IMR-90 (cell line): Measurements from ENCODE around the gene SAMD5. TPM values are rescaled to one million over a fixed set of nuclear protein-coding genes. Genes with fewer than 3 reads are reported as not detected.

Experiments used
- ATAC-seq: fragments of 200-7000 bp; cut with Tn5 transposase; 2 replicates; pipeline ENCODE4 v1.9.1; 2020; ENCODE audit warnings: low read depth, mild to moderate bottlenecking, moderate library complexity
- BruUV-seq: library from RNA; stranded (reverse); fragments of 400-500 nt; replicated peaks from 2 replicates; lab custom pipeline; 2021; lab: Mats Ljungman, UMichigan
- CTCF ChIA-PET: fragments of 300-600 bp; formaldehyde crosslinking; extraction: SDS; loops from one replicate; lab custom pipeline; 2021; ENCODE audit warnings: antibody characterized with exemption; lab: Yijun Ruan, JAX
- POLR2A ChIA-PET: fragments of 300-600 bp; sonication (Branson Sonifier 250); formaldehyde crosslinking; loops from one replicate; lab custom pipeline; 2022; ENCODE audit warnings: antibody characterized with exemption; ENCODE audit not compliant: unreplicated experiment; lab: Charles Lee
- DNase-seq: peaks from one replicate; pipeline ENCODE4 v3.0.0; 2013
- H2AFZ ChIP-seq: replicated peaks from 2 replicates; pipeline ENCODE3; 2013; ENCODE audit warnings: low read length, mild to moderate bottlenecking; ENCODE audit not compliant: poor library complexity
- H2AK5ac ChIP-seq: 2 replicates; pipeline ENCODE4 v1.6.1; 2013; ENCODE audit warnings: low read depth, low read length, inconsistent platforms
- H2AK9ac ChIP-seq: replicated peaks from 2 replicates; pipeline ENCODE3; 2013; ENCODE audit warnings: mild to moderate bottlenecking, low read depth, low read length, moderate library complexity; ENCODE audit not compliant: poor library complexity
- H2BK120ac ChIP-seq: 2 replicates; pipeline ENCODE4 v1.6.1; 2013; ENCODE audit warnings: low read depth, low read length, inconsistent platforms
- H2BK15ac ChIP-seq: 3 replicates; pipeline ENCODE4 v1.6.1; 2013; ENCODE audit warnings: low read depth, low read length, inconsistent platforms
- H2BK20ac ChIP-seq: 2 replicates; pipeline ENCODE4 v1.6.1; 2013; ENCODE audit warnings: low read depth, mild to moderate bottlenecking, inconsistent platforms, low read length, moderate library complexity
- H2BK5ac ChIP-seq: 2 replicates; pipeline ENCODE4 v1.6.1; 2013; ENCODE audit warnings: mild to moderate bottlenecking, low read depth, low read length, inconsistent platforms; ENCODE audit not compliant: poor library complexity, severe bottlenecking
- H3K14ac ChIP-seq: replicated peaks from 2 replicates; pipeline ENCODE4 v1.6.1; 2013; ENCODE audit warnings: low read depth, low read length, inconsistent platforms
- H3K18ac ChIP-seq: 2 replicates; pipeline ENCODE4 v1.6.1; 2013; ENCODE audit warnings: low read depth, low read length, control low read depth
- H3K23ac ChIP-seq: 2 replicates; pipeline ENCODE4 v1.6.1; 2013; ENCODE audit warnings: low read depth, low read length, inconsistent platforms
- H3K27ac ChIP-seq: 2 replicates; pipeline ENCODE4 v1.5.1; 2013; ENCODE audit warnings: mild to moderate bottlenecking, control low read depth, low read length; ENCODE audit not compliant: insufficient read depth
- H3K27me3 ChIP-seq: 2 replicates; pipeline ENCODE4 v1.6.1; 2013; ENCODE audit warnings: low read length; ENCODE audit not compliant: control insufficient read depth, insufficient read depth
- H3K36me3 ChIP-seq: 2 replicates; pipeline ENCODE4 v1.6.1; 2013; ENCODE audit warnings: low read length, mixed read lengths; ENCODE audit not compliant: control insufficient read depth, insufficient read depth
- H3K4ac ChIP-seq: 2 replicates; pipeline ENCODE4 v1.6.1; 2013; ENCODE audit warnings: low read depth, low read length, inconsistent platforms
- H3K4me1 ChIP-seq: 2 replicates; pipeline ENCODE4 v1.6.1; 2013; ENCODE audit warnings: low read length, mixed read lengths; ENCODE audit not compliant: control insufficient read depth, insufficient read depth
- H3K4me2 ChIP-seq: 2 replicates; pipeline ENCODE4 v1.6.1; 2013; ENCODE audit warnings: low read depth, mild to moderate bottlenecking, control low read depth, low read length, moderate library complexity
- H3K4me3 ChIP-seq: 2 replicates; pipeline ENCODE4 v1.5.1; 2013; ENCODE audit warnings: low read depth, mild to moderate bottlenecking, control low read depth, low read length, moderate library complexity; ENCODE audit not compliant: insufficient read depth
- H3K56ac ChIP-seq: 2 replicates; pipeline ENCODE4 v1.6.1; 2013; ENCODE audit warnings: low read length, inconsistent platforms; ENCODE audit not compliant: insufficient read depth; ENCODE audit errors: extremely low read depth
- H3K79me1 ChIP-seq, 2 experiments: 2 replicates each; pipeline ENCODE4 v1.6.1; 2013; ENCODE audit warnings: low read length in 2 of 2, inconsistent platforms in 1 of 2, low read depth in 1 of 2
- H3K9ac ChIP-seq: 2 replicates; pipeline ENCODE4 v1.6.1; 2013; ENCODE audit warnings: low read depth, low read length, control low read depth
- H3K9me1 ChIP-seq: 2 replicates; pipeline ENCODE4 v1.6.1; 2013; ENCODE audit warnings: low read length, inconsistent platforms; ENCODE audit not compliant: insufficient read depth
- H3K9me3 ChIP-seq: 2 replicates; pipeline ENCODE4 v1.6.1; 2013; ENCODE audit warnings: low read length; ENCODE audit not compliant: control insufficient read depth, insufficient read depth
- H4K20me1 ChIP-seq: 2 replicates; pipeline ENCODE4 v1.6.1; 2013; ENCODE audit warnings: low read length, inconsistent platforms; ENCODE audit not compliant: insufficient read depth
- H4K5ac ChIP-seq: 2 replicates; pipeline ENCODE4 v1.6.1; 2013; ENCODE audit warnings: mild to moderate bottlenecking, low read depth, low read length, control low read depth
- H4K8ac ChIP-seq, 2 experiments: 2 replicates each; pipeline ENCODE4 v1.6.1; 2013; ENCODE audit warnings: low read depth in 2 of 2, low read length in 2 of 2, control low read depth in 1 of 2, inconsistent platforms in 1 of 2
- H4K91ac ChIP-seq: 2 replicates; pipeline ENCODE4 v1.6.1; 2013; ENCODE audit warnings: low read depth, low read length, inconsistent platforms; ENCODE audit not compliant: insufficient read depth
- CEBPB ChIP-seq: IDR thresholded peaks from 2 replicates; pipeline ENCODE4 v1.6.1; 2012; ENCODE audit warnings: low read depth, low read length, improper control_type of control experiment
- CHD1 ChIP-seq: IDR thresholded peaks from 2 replicates; pipeline ENCODE4 v1.6.1; 2012; ENCODE audit warnings: low read depth, low read length, improper control_type of control experiment
- FOS ChIP-seq: fragments of 150-350 bp; IDR thresholded peaks from 2 replicates; pipeline ENCODE4 v1.6.1; 2016; ENCODE audit warnings: low read depth, low read length
- MAFK ChIP-seq: IDR thresholded peaks from 2 replicates; pipeline ENCODE4 v1.6.1; 2012; ENCODE audit warnings: low read depth, low read length, improper control_type of control experiment
- MAZ ChIP-seq: IDR thresholded peaks from 2 replicates; pipeline ENCODE4 v1.6.1; 2012; ENCODE audit warnings: low read depth, mild to moderate bottlenecking, low read length, improper control_type of control experiment, moderate library complexity, borderline replicate concordance
- MXI1 ChIP-seq: IDR thresholded peaks from 2 replicates; pipeline ENCODE4 v1.6.1; 2012; ENCODE audit warnings: low read depth, mild to moderate bottlenecking, low read length, moderate library complexity, borderline replicate concordance
- NFE2L2 ChIP-seq: fragments of 150-350 bp; IDR thresholded peaks from 2 replicates; pipeline ENCODE4 v1.6.1; 2016; ENCODE audit warnings: low read depth, mild to moderate bottlenecking, low read length
- POLR2A ChIP-seq: IDR thresholded peaks from 2 replicates; pipeline ENCODE4 v1.6.1; 2012; ENCODE audit warnings: mild to moderate bottlenecking, low read depth, low read length
- RAD21 ChIP-seq: IDR thresholded peaks from 2 replicates; pipeline ENCODE4 v1.6.1; 2012; ENCODE audit warnings: low read length, improper control_type of control experiment
- RCOR1 ChIP-seq: IDR thresholded peaks from 2 replicates; pipeline ENCODE4 v1.6.1; 2012; ENCODE audit warnings: mild to moderate bottlenecking, low read length, improper control_type of control experiment; ENCODE audit not compliant: insufficient replicate concordance
- RFX5 ChIP-seq: IDR thresholded peaks from 2 replicates; pipeline ENCODE4 v1.8.0; 2012; ENCODE audit warnings: low read depth, mild to moderate bottlenecking, low read length, moderate library complexity
- SMC3 ChIP-seq: fragments of 150-350 bp; IDR thresholded peaks from 2 replicates; pipeline ENCODE4 v1.6.1; 2016; ENCODE audit warnings: low read depth, mild to moderate bottlenecking, antibody characterized with exemption, low read length, moderate library complexity
- dilution Hi-C: fragments of 300-500 bp; cut with HindIII; formaldehyde crosslinking; loops from one replicate; pipeline ENCODE4 v1.14.3; 2018; ENCODE audit warnings: low sequenced_read_pairs; ENCODE audit not compliant: unreplicated experiment
- in situ Hi-C: fragments of 300-500 bp; cut with MboI; formaldehyde crosslinking; loops from 3 replicates; pipeline ENCODE4 v1.14.3; 2019; ENCODE audit warnings: low sequenced_read_pairs, inconsistent platforms, mixed read lengths
- intact Hi-C: fragments of 100-400 bp; cut with micrococcal nuclease; formaldehyde crosslinking; loops from 2 replicates; pipeline ENCODE4 v1.10.0; 2022
- polyA plus RNA-seq, 3 experiments: library from polyadenylated mRNA; depleted of rRNA; stranded (reverse); fragments of >200 nt; gene quantifications; 2 replicates each; pipeline ENCODE4 v1.2.3, GENCODE V29; 2012; ENCODE audit warnings: low replicate concordance in 1 of 3
- total RNA-seq: library from RNA; depleted of rRNA; stranded (reverse); fragments of >200 nt; gene quantifications from 2 replicates; pipeline ENCODE4 v1.2.3, GENCODE V29; 2012
- TF ChIP-seq, protein P1 (sequence below): conservative IDR thresholded peaks from 2 replicates; pipeline ENCODE4 v1.5.1; 2012; ENCODE audit warnings: mild to moderate bottlenecking, low read depth, low read length, improper control_type of control experiment
- TF ChIP-seq, protein P2 (sequence below): fragments of 150-350 bp; IDR thresholded peaks from 2 replicates; pipeline ENCODE4 v1.6.1; 2016; ENCODE audit warnings: low read depth, mild to moderate bottlenecking, low read length, moderate library complexity, borderline replicate concordance
- TF ChIP-seq, protein P3 (sequence below): fragments of 150-350 bp; IDR thresholded peaks from 2 replicates; pipeline ENCODE4 v1.6.1; 2017; ENCODE audit warnings: mild to moderate bottlenecking, antibody characterized with exemption, low read length, low read depth

The SAMD5 gene
- total and polyA plus RNA-seq, 2 of the 4 experiments (the other 2 are of a cell fraction): 1.0 to 1.6 TPM

DNA sequence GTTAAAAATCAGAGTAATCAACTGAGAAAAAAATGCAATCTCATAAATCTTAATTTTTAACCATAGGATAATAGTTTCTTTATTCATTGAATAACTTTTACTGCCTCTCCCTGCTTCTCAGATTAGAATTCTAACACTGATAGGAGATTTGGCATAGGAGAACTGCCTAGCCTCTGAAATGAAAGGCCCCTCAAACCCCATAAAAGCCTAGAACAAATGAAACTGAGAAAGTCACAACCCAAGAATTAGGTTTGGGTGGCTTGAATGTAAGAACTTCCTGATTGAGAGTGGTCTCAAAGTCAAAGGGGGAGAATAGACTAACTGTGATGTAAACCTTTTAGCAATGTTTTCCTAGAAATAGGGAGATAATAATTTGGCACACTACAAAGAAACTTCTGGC is 52.2 kb downstream of the SAMD5 start:
- Histone ChIP-seq H4K5ac (no peak overlapping the region), H3K27ac (no peak overlapping the region), H4K91ac (no peak overlapping the region), H3K4ac (no peak overlapping the region), H3K18ac (no peak overlapping the region), H3K79me1 (no peaks in the 10 kb centered on the region), H2BK5ac (no peak overlapping the region), H2BK120ac (no peak overlapping the region), H3K27me3 (no peaks in the 10 kb centered on the region), H3K9me1 (no peaks in the 10 kb centered on the region), H3K4me1 (peaks cover 2% of the 10 kb centered on the region; the same call in 1 of the 2 replicates), H3K4me2 (no peak overlapping the region), H3K23ac (no peak overlapping the region), H3K14ac (no peak overlapping the region), H2AFZ (no peak overlapping the region), H3K4me3 (no peak overlapping the region), H3K56ac (no peak overlapping the region), H2BK20ac (no peak overlapping the region), H4K8ac (no peak overlapping the region), H3K9me3 (peaks cover 3% of the 10 kb centered on the region), H2BK15ac (no peak overlapping the region), H4K20me1 (no peaks in the 10 kb centered on the region), H2AK5ac (no peak overlapping the region), H2AK9ac (no peak overlapping the region), H3K9ac (no peak overlapping the region), H3K36me3 (no peaks in the 10 kb centered on the region)
- BruUV-seq: no TSS peak
- dilution Hi-C loops: no loop called here
- DNase-seq (no peak), ATAC-seq (no peak)
- in situ Hi-C loops: no loop called here
- intact Hi-C loops: no loop called here
- ChIA-PET POLR2A (no interaction called here), CTCF (no interaction called here)
- TF ChIP-seq SMC3 (no peak), FOS (no peak), NFE2L2 (no peak), MAZ (no peak), RAD21 (no peak), RCOR1 (no peak), MAFK (no peak), MXI1 (no peak), POLR2A (no peak), RFX5 (no peak), CEBPB (no peak), CHD1 (no peak)
- TF ChIP-seq, protein P1, sequence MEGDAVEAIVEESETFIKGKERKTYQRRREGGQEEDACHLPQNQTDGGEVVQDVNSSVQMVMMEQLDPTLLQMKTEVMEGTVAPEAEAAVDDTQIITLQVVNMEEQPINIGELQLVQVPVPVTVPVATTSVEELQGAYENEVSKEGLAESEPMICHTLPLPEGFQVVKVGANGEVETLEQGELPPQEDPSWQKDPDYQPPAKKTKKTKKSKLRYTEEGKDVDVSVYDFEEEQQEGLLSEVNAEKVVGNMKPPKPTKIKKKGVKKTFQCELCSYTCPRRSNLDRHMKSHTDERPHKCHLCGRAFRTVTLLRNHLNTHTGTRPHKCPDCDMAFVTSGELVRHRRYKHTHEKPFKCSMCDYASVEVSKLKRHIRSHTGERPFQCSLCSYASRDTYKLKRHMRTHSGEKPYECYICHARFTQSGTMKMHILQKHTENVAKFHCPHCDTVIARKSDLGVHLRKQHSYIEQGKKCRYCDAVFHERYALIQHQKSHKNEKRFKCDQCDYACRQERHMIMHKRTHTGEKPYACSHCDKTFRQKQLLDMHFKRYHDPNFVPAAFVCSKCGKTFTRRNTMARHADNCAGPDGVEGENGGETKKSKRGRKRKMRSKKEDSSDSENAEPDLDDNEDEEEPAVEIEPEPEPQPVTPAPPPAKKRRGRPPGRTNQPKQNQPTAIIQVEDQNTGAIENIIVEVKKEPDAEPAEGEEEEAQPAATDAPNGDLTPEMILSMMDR: no peak
- TF ChIP-seq, protein P2, sequence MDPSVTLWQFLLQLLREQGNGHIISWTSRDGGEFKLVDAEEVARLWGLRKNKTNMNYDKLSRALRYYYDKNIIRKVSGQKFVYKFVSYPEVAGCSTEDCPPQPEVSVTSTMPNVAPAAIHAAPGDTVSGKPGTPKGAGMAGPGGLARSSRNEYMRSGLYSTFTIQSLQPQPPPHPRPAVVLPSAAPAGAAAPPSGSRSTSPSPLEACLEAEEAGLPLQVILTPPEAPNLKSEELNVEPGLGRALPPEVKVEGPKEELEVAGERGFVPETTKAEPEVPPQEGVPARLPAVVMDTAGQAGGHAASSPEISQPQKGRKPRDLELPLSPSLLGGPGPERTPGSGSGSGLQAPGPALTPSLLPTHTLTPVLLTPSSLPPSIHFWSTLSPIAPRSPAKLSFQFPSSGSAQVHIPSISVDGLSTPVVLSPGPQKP: no peak
- TF ChIP-seq, protein P3, sequence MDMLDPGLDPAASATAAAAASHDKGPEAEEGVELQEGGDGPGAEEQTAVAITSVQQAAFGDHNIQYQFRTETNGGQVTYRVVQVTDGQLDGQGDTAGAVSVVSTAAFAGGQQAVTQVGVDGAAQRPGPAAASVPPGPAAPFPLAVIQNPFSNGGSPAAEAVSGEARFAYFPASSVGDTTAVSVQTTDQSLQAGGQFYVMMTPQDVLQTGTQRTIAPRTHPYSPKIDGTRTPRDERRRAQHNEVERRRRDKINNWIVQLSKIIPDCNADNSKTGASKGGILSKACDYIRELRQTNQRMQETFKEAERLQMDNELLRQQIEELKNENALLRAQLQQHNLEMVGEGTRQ: no peak
